ENCODE data around the gene DCAF15. TPM values are rescaled to one million over a fixed set of nuclear protein-coding genes. Genes with fewer than 3 reads are reported as not detected.

Gene DCAF15
- total RNA-seq, 2 donors from 2014 or later, result 7.0 to 20.4 TPM

DNA sequence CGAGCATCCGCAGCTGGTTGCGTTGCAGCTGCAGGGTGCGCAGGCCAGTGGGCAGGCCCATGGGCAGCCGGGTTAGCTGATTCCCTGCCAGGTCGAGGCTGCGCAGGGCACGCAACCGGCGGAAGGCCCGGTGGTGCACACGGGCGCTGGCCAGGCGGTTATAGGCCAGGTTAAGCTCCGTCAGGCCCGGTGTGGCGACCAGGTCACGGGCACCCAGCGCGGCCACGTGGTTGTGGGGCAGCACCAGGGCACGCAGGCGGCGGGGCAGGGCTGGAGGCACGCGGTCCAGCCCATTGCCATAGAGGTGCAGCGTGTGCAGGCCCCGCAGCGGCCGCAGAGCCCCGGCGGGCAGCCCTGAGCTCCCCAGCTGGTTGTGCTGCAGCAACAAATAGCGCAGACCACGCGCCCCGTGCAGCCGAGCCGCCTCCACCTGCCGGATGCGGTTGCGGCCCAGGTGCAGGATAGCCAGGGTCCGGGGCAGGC, 19.4 kb upstream of the DCAF15 start:
- no peaks in the 10 kb centered on the region for H3K27me3 ChIP-seq
- intact Hi-C loops (cut with DNase I), result no loop called here
- no peak overlapping the region for H3K27ac ChIP-seq
- peaks cover 0 to 3% of the 10 kb centered on the region in 2 donors for H3K36me3 ChIP-seq (replicated peaks in 1 of 2; ENCODE audit: insufficient read depth in 1 of 2, low read depth in 2 of 2)
- H3K9me3 ChIP-seq, result no peaks in the 10 kb centered on the region
- no peak overlapping the region for H3K4me3 ChIP-seq
- ATAC-seq (no peak), DNase-seq (no peak)
- TF ChIP-seq POLR2A (IDR thresholded peaks at IDR 0.05), result no peak
- H3K4me1 ChIP-seq, result no peaks in the 10 kb centered on the region
- 82% methylated on average over 29 of the region's 42 CpGs; no CpG with 5 or more reads in 1 of the 2 donors for WGBS, 2 donors

DNA sequence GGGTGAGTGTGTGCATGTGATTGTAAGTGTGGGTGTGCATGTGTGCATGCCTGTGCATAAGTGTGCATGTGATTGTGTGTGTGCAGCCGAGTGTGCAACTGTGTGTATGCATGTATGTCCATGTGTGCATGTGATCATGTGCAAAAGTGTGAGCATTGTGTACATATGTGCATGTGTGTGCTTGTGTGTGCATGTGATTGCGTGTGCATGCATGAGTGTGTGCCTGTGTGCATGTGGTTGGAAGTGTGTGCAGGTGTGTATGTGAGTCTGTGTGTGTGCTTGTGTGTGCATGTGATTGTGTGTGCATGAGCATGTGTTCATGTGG, 17.6 kb upstream of the DCAF15 start:
- no peak overlapping the region for H3K27ac ChIP-seq
- no peaks in the 10 kb centered on the region for H3K27me3 ChIP-seq
- no peaks in the 10 kb centered on the region for H3K9me3 ChIP-seq
- H3K36me3 ChIP-seq (replicated peaks in 1 of 2; ENCODE audit: insufficient read depth in 1 of 2, low read depth in 2 of 2), result peaks cover 0 to 3% of the 10 kb centered on the region in 2 donors
- ATAC-seq, result no peak
- intact Hi-C loops (cut with DNase I), result no loop called here
- H3K4me1 ChIP-seq, result no peaks in the 10 kb centered on the region
- 75 to 78% methylated on average over 2 of the region's 2 CpGs for WGBS, 2 donors
- no peak overlapping the region for H3K4me3 ChIP-seq
- TF ChIP-seq, protein P1, sequence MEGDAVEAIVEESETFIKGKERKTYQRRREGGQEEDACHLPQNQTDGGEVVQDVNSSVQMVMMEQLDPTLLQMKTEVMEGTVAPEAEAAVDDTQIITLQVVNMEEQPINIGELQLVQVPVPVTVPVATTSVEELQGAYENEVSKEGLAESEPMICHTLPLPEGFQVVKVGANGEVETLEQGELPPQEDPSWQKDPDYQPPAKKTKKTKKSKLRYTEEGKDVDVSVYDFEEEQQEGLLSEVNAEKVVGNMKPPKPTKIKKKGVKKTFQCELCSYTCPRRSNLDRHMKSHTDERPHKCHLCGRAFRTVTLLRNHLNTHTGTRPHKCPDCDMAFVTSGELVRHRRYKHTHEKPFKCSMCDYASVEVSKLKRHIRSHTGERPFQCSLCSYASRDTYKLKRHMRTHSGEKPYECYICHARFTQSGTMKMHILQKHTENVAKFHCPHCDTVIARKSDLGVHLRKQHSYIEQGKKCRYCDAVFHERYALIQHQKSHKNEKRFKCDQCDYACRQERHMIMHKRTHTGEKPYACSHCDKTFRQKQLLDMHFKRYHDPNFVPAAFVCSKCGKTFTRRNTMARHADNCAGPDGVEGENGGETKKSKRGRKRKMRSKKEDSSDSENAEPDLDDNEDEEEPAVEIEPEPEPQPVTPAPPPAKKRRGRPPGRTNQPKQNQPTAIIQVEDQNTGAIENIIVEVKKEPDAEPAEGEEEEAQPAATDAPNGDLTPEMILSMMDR (IDR thresholded peaks at IDR 0.05), result no peak
- no peak for TF ChIP-seq POLR2A (IDR thresholded peaks at IDR 0.05)
- no peak for DNase-seq

DNA sequence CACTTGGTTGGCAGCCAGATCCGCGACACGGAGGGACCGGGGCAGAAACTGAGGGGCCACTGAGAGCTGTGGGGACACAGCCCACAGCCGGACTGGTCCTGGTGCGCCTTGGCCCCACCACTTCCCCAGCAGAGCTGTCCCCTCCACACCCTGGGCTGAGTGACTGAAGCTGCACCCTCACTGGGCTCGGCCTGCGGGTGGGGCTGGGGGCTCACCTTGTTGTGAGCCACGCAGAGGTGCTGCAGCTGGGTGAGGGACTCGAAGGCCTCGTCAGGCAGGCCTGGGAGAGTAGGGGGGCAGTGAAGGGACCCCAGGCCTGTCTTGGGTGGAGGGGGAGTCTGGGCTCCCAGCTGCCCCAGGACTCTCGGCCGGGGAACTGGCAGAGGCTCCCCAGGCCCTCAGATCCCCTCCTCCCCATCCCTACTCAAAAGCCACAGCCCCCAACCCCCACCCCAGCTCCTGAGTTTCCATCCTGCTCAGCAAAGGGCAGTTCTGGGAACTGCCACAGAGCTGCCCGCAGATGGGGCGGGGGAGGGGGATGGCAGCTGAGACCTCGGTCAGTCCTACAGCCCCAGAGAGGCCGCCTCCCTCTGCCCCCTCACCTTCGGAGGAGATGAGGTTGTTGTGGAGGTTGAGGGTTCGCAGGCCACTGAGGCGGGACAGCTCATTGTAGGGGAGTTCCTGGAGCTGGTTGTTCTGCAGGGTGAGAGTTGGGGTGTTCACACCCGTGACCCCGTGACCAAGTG, 16.4 kb upstream of the DCAF15 start:
- TF ChIP-seq POLR2A (IDR thresholded peaks at IDR 0.05), result no peak
- TF ChIP-seq, protein P1 (IDR thresholded peaks at IDR 0.05), result no peak
- 52 to 59% methylated on average over 4 to 18 of the region's 22 CpGs for WGBS, 2 donors
- H3K27ac ChIP-seq, result no peak overlapping the region

DNA sequence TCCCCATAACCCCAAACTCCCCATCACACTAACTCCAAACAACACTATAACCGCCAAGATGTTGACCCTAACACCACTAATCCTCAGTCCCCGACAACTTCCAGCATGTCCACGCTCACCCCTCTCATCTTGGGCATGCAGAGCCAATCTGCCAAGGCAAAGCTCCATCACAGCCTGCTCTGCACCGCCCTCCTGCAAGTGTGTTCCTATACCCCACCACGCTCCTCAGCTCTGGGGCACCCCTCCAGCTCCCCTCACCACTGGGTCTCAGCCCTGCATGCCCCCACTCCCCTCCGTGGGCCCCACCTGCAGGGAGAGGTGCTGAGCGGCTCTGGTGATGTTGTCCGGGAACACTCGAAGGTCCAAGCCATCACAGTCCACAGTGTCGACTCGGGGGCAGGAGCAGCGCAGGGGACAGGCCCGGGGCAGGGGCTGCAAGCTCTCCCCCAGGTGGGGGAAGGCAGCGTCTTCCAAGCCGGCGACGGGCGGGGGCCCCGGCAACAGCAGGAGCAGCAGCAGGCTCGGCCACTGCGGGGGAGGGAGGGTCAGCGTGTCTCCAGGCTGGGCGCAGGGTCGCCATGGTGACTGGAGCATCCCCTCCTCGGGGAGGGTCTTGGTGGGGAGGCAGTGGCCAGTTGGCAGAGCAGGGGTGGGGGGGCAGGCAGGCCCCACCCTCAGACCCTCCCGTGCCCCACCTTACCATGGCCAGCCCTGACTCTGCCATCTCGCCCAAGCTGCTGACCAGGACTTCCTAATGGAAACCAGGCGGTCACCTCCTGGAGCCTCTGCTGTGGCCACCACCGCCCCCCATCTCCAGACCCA, 14.6 kb upstream of the DCAF15 start:
- no peak for TF ChIP-seq POLR2A (IDR thresholded peaks at IDR 0.05)
- TF ChIP-seq, protein P1 (IDR thresholded peaks at IDR 0.05), result no peak
- Histone ChIP-seq H3K27ac (no peak overlapping the region), H3K4me3 (no peak overlapping the region), H3K27me3 (no peaks in the 10 kb centered on the region), H3K4me1 (no peaks in the 10 kb centered on the region), H3K9me3 (no peaks in the 10 kb centered on the region), H3K36me3 (replicated peaks in 1 of 2; ENCODE audit: insufficient read depth in 1 of 2, low read depth in 2 of 2) (no peaks in the 10 kb centered on the region)
- intact Hi-C loops (cut with DNase I), result no loop called here
- 17 to 38% methylated on average over 5 to 29 of the region's 29 CpGs for WGBS, 2 donors
- DNase-seq, result no peak
- no peak for ATAC-seq

More for the DNA sequence above, 16.4 kb upstream of the DCAF15 start:
- H3K36me3 ChIP-seq (replicated peaks in 1 of 2; ENCODE audit: insufficient read depth in 1 of 2, low read depth in 2 of 2), result no peaks in the 10 kb centered on the region
- no peak for ATAC-seq
- no peak for DNase-seq
- no peaks in the 10 kb centered on the region for H3K9me3 ChIP-seq
- no peaks in the 10 kb centered on the region for H3K4me1 ChIP-seq
- intact Hi-C loops (cut with DNase I), result no loop called here
- no peak overlapping the region for H3K4me3 ChIP-seq
- no peaks in the 10 kb centered on the region for H3K27me3 ChIP-seq

DNA sequence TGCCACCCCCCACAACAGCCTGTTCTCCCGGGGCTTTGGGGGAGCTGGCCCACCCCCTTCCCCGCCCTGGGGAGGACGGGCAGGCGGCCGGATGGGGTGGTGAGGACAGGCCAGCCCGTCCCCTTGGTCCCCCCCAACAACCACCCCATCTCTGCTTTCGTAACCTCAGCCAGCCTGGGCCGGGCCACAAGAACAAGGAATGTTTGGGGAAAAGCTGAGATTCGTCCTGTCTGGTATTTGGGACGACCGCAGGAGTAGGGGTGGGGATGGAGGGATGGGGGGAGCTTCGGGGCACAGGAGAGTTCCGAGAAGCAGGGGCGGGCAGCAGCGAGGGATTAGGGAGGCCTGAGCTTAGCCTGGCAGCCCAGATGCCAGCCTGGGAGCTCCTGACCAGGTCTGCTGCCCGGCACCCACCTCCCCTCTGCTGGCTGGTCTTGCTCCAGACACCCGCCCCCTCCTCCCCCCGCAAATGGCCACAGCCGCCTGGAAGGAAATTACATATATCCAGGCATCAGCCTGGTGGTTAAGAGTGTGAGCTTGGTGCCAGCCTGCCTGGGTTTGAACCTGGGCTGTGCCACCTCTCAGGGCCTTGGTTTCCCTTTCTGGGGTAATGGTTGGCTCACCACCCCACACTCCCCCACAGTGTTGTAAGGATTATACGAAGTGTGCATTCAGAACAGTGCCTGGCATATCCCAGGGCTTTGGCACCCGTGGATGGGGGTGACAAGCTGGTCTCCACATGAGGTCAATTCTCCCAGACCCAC, 13.8 kb upstream of the DCAF15 start, which contains the start of gene PODNL1:
Gene PODNL1 (minus strand): TSS at position 117 of the 764 bp plus-strand sequence. CDS start 236 bp downstream, outside the sequence.
- no peaks in the 10 kb centered on the region for H3K4me1 ChIP-seq
- DNase-seq (no peak), ATAC-seq (peak; percentile 35)
- no peaks in the 10 kb centered on the region for H3K9me3 ChIP-seq
- WGBS, 2 donors, result 34 to 37% methylated on average over 12 to 20 of the region's 21 CpGs
- TF ChIP-seq, protein P1 (IDR thresholded peaks at IDR 0.05), result no peak
- no peak within 1 kb of the TSS for H3K27ac ChIP-seq
- no peaks in the 10 kb centered on the region for H3K36me3 ChIP-seq (replicated peaks in 1 of 2; ENCODE audit: insufficient read depth in 1 of 2, low read depth in 2 of 2)
- no peak within 1 kb of the TSS for H3K4me3 ChIP-seq
- intact Hi-C loops (cut with DNase I), result no loop called here
- H3K27me3 ChIP-seq, result no peaks in the 10 kb centered on the region

Data from body of pancreas (tissue), 4 donors.